Measurements from ENCODE around the gene CDK1.
A peak's percentile ranks its signal among the peaks of the same experiment; 100 is the strongest.

Gene CDK1

GRCh38 chr10:60739558-60739957 lies 38.7 kb upstream of the CDK1 start:
- H3K27ac ChIP-seq (ENCODE audit: low read depth, low read length) = peak overlapping the region; percentile 22
- peaks cover 25% of the 10 kb centered on the region for H3K27me3 ChIP-seq (ENCODE audit: insufficient read depth, low read length)

GRCh38 chr10:60742512-60742911 lies 35.8 kb upstream of the CDK1 start:
- no peak overlapping the region for H3K27ac ChIP-seq (ENCODE audit: low read depth, low read length)
- peaks cover 14% of the 10 kb centered on the region for H3K4me1 ChIP-seq (ENCODE audit: control insufficient read depth, insufficient read depth, low read length, unreplicated experiment)
- H3K36me3 ChIP-seq (ENCODE audit: insufficient read depth, low read length) = no peaks in the 10 kb centered on the region
- no peaks in the 10 kb centered on the region for H3K79me2 ChIP-seq (ENCODE audit: control insufficient read depth, insufficient read depth, low read length, unreplicated experiment)
- no peak overlapping the region for H2AFZ ChIP-seq (ENCODE audit: low read length, unreplicated experiment)
- peaks cover 13% of the 10 kb centered on the region for H3K27me3 ChIP-seq (ENCODE audit: insufficient read depth, low read length)
- no peak overlapping the region for H3K4me3 ChIP-seq (ENCODE audit: low read depth, low read length)

More at GRCh38 chr10:60739558-60739957, 38.7 kb upstream of the CDK1 start:
- Histone ChIP-seq H2AFZ (ENCODE audit: low read length, unreplicated experiment) (no peak overlapping the region), H3K4me3 (ENCODE audit: low read depth, low read length) (no peak overlapping the region), H3K36me3 (ENCODE audit: insufficient read depth, low read length) (no peaks in the 10 kb centered on the region), H3K79me2 (ENCODE audit: control insufficient read depth, insufficient read depth, low read length, unreplicated experiment) (no peaks in the 10 kb centered on the region), H3K4me1 (ENCODE audit: control insufficient read depth, insufficient read depth, low read length, unreplicated experiment) (peaks cover 14% of the 10 kb centered on the region)

- no peaks in the 10 kb centered on the region for H3K79me2 ChIP-seq (ENCODE audit: control insufficient read depth, insufficient read depth, low read length, unreplicated experiment)
- H3K4me3 ChIP-seq (ENCODE audit: low read depth, low read length) = no peak overlapping the region
- no peak overlapping the region for H2AFZ ChIP-seq (ENCODE audit: low read length, unreplicated experiment)
- H3K27me3 ChIP-seq (ENCODE audit: insufficient read depth, low read length) = peaks cover 23% of the 10 kb centered on the region
- H3K27ac ChIP-seq (ENCODE audit: low read depth, low read length) = no peak overlapping the region
- H3K36me3 ChIP-seq (ENCODE audit: insufficient read depth, low read length) = no peaks in the 10 kb centered on the region
- H3K4me1 ChIP-seq (ENCODE audit: control insufficient read depth, insufficient read depth, low read length, unreplicated experiment) = no peaks in the 10 kb centered on the region
These were observed 30.3 kb upstream of the CDK1 start for GRCh38 chr10:60747817-60748469.

- no peaks in the 10 kb centered on the region for H3K79me2 ChIP-seq (ENCODE audit: control insufficient read depth, insufficient read depth, low read length, unreplicated experiment)
- peaks cover 8% of the 10 kb centered on the region for H3K4me1 ChIP-seq (ENCODE audit: control insufficient read depth, insufficient read depth, low read length, unreplicated experiment)
- no peak overlapping the region for H3K27ac ChIP-seq (ENCODE audit: low read depth, low read length)
- H3K4me3 ChIP-seq (ENCODE audit: low read depth, low read length) = no peak overlapping the region
- H3K27me3 ChIP-seq (ENCODE audit: insufficient read depth, low read length) = peaks cover 6% of the 10 kb centered on the region
- H3K36me3 ChIP-seq (ENCODE audit: insufficient read depth, low read length) = no peaks in the 10 kb centered on the region
- no peak overlapping the region for H2AFZ ChIP-seq (ENCODE audit: low read length, unreplicated experiment)
These were observed 25.1 kb upstream of the CDK1 start for GRCh38 chr10:60753152-60753551.

GRCh38 chr10:60753817-60754216 lies 24.5 kb upstream of the CDK1 start:
- Histone ChIP-seq H2AFZ (ENCODE audit: low read length, unreplicated experiment) (no peak overlapping the region), H3K4me1 (ENCODE audit: control insufficient read depth, insufficient read depth, low read length, unreplicated experiment) (peaks cover 8% of the 10 kb centered on the region), H3K27ac (ENCODE audit: low read depth, low read length) (no peak overlapping the region), H3K36me3 (ENCODE audit: insufficient read depth, low read length) (no peaks in the 10 kb centered on the region), H3K4me3 (ENCODE audit: low read depth, low read length) (no peak overlapping the region), H3K79me2 (ENCODE audit: control insufficient read depth, insufficient read depth, low read length, unreplicated experiment) (no peaks in the 10 kb centered on the region), H3K27me3 (ENCODE audit: insufficient read depth, low read length) (peaks cover 3% of the 10 kb centered on the region; the same call in 1 of the 2 replicates)

GRCh38 chr10:60757420-60757895 lies 20.8 kb upstream of the CDK1 start:
- H2AFZ ChIP-seq (ENCODE audit: low read length, unreplicated experiment) = no peak overlapping the region
- H3K36me3 ChIP-seq (ENCODE audit: insufficient read depth, low read length) = no peaks in the 10 kb centered on the region
- no peaks in the 10 kb centered on the region for H3K79me2 ChIP-seq (ENCODE audit: control insufficient read depth, insufficient read depth, low read length, unreplicated experiment)
- H3K4me1 ChIP-seq (ENCODE audit: control insufficient read depth, insufficient read depth, low read length, unreplicated experiment) = peaks cover 8% of the 10 kb centered on the region
- peaks cover 3% of the 10 kb centered on the region; the same call in 1 of the 2 replicates for H3K27me3 ChIP-seq (ENCODE audit: insufficient read depth, low read length)
- no peak overlapping the region for H3K27ac ChIP-seq (ENCODE audit: low read depth, low read length)
- H3K4me3 ChIP-seq (ENCODE audit: low read depth, low read length) = no peak overlapping the region

- Histone ChIP-seq H3K27me3 (ENCODE audit: insufficient read depth, low read length) (peaks cover 3% of the 10 kb centered on the region; the same call in 1 of the 2 replicates), H3K36me3 (ENCODE audit: insufficient read depth, low read length) (no peaks in the 10 kb centered on the region), H3K27ac (ENCODE audit: low read depth, low read length) (no peak overlapping the region), H3K4me3 (ENCODE audit: low read depth, low read length) (no peak overlapping the region), H3K79me2 (ENCODE audit: control insufficient read depth, insufficient read depth, low read length, unreplicated experiment) (no peaks in the 10 kb centered on the region), H3K4me1 (ENCODE audit: control insufficient read depth, insufficient read depth, low read length, unreplicated experiment) (peaks cover 8% of the 10 kb centered on the region), H2AFZ (ENCODE audit: low read length, unreplicated experiment) (no peak overlapping the region)
These were observed 19.1 kb upstream of the CDK1 start for GRCh38 chr10:60759181-60759580.

- H3K4me1 ChIP-seq (ENCODE audit: control insufficient read depth, insufficient read depth, low read length, unreplicated experiment) = peaks cover 8% of the 10 kb centered on the region
- peaks cover 1% of the 10 kb centered on the region; the same call in 1 of the 2 replicates for H3K27me3 ChIP-seq (ENCODE audit: insufficient read depth, low read length)
- no peak overlapping the region for H3K4me3 ChIP-seq (ENCODE audit: low read depth, low read length)
- no peak overlapping the region for H3K27ac ChIP-seq (ENCODE audit: low read depth, low read length)
- H3K79me2 ChIP-seq (ENCODE audit: control insufficient read depth, insufficient read depth, low read length, unreplicated experiment) = no peaks in the 10 kb centered on the region
- H3K36me3 ChIP-seq (ENCODE audit: insufficient read depth, low read length) = no peaks in the 10 kb centered on the region
- no peak overlapping the region for H2AFZ ChIP-seq (ENCODE audit: low read length, unreplicated experiment)
These were observed 17.5 kb upstream of the CDK1 start for GRCh38 chr10:60760711-60761210.

- Histone ChIP-seq H3K4me3 (ENCODE audit: low read depth, low read length) (no peak overlapping the region), H2AFZ (ENCODE audit: low read length, unreplicated experiment) (no peak overlapping the region), H3K27ac (ENCODE audit: low read depth, low read length) (no peak overlapping the region), H3K79me2 (ENCODE audit: control insufficient read depth, insufficient read depth, low read length, unreplicated experiment) (no peaks in the 10 kb centered on the region), H3K36me3 (ENCODE audit: insufficient read depth, low read length) (no peaks in the 10 kb centered on the region), H3K27me3 (ENCODE audit: insufficient read depth, low read length) (no peaks in the 10 kb centered on the region), H3K4me1 (ENCODE audit: control insufficient read depth, insufficient read depth, low read length, unreplicated experiment) (peaks cover 2% of the 10 kb centered on the region)
These were observed 15.7 kb upstream of the CDK1 start for GRCh38 chr10:60762554-60762953.

GRCh38 chr10:60767424-60767823 lies 10.9 kb upstream of the CDK1 start:
- H3K79me2 ChIP-seq (ENCODE audit: control insufficient read depth, insufficient read depth, low read length, unreplicated experiment) = no peaks in the 10 kb centered on the region
- no peaks in the 10 kb centered on the region for H3K4me1 ChIP-seq (ENCODE audit: control insufficient read depth, insufficient read depth, low read length, unreplicated experiment)
- no peak overlapping the region for H3K27ac ChIP-seq (ENCODE audit: low read depth, low read length)
- no peaks in the 10 kb centered on the region for H3K36me3 ChIP-seq (ENCODE audit: insufficient read depth, low read length)
- H3K27me3 ChIP-seq (ENCODE audit: insufficient read depth, low read length) = no peaks in the 10 kb centered on the region
- no peak overlapping the region for H3K4me3 ChIP-seq (ENCODE audit: low read depth, low read length)
- H2AFZ ChIP-seq (ENCODE audit: low read length, unreplicated experiment) = no peak overlapping the region

GRCh38 chr10:60769406-60769805 lies 8.9 kb upstream of the CDK1 start:
- Histone ChIP-seq H3K4me1 (ENCODE audit: control insufficient read depth, insufficient read depth, low read length, unreplicated experiment) (no peaks in the 10 kb centered on the region), H3K79me2 (ENCODE audit: control insufficient read depth, insufficient read depth, low read length, unreplicated experiment) (no peaks in the 10 kb centered on the region), H3K27ac (ENCODE audit: low read depth, low read length) (no peak overlapping the region), H3K4me3 (ENCODE audit: low read depth, low read length) (no peak overlapping the region), H3K36me3 (ENCODE audit: insufficient read depth, low read length) (no peaks in the 10 kb centered on the region), H2AFZ (ENCODE audit: low read length, unreplicated experiment) (peak overlapping the region; percentile 61), H3K27me3 (ENCODE audit: insufficient read depth, low read length) (no peaks in the 10 kb centered on the region)
